DMS79 (cell line): ENCODE results near the gene ZBTB34.

Experiments
- DNase-seq: peaks from one replicate; lab custom pipeline; 2025; lab: John Stamatoyannopoulos, UW

The ZBTB34 gene

GRCh38 chr9:126842977-126843799 is 17.3 kb upstream of the ZBTB34 start:
- DNase-seq, result no peak

GRCh38 chr9:126844085-126844484 is 16.4 kb upstream of the ZBTB34 start:
- no peak for DNase-seq

GRCh38 chr9:126847051-126847450 is 13.4 kb upstream of the ZBTB34 start:
- DNase-seq, result no peak

- no peak for DNase-seq
Measured at GRCh38 chr9:126849591-126850225, 10.7 kb upstream of the ZBTB34 start.

- no peak for DNase-seq
Measured at GRCh38 chr9:126851286-126851880, 9.1 kb upstream of the ZBTB34 start.

GRCh38 chr9:126852086-126852688 is 8.3 kb upstream of the ZBTB34 start:
- no peak for DNase-seq

- DNase-seq, result no peak
Measured at GRCh38 chr9:126853667-126854066, 6.8 kb upstream of the ZBTB34 start.

- DNase-seq, result no peak
Measured at GRCh38 chr9:126854734-126855133, 5.7 kb upstream of the ZBTB34 start.

GRCh38 chr9:126856326-126856877 is 4.0 kb upstream of the ZBTB34 start:
- DNase-seq, result peak; percentile 3

GRCh38 chr9:126857261-126857960 is 3.0 kb upstream of the ZBTB34 start:
- DNase-seq, result peak; percentile 14

GRCh38 chr9:126859111-126859510 is 1.3 kb upstream of the ZBTB34 start:
- DNase-seq, result no peak

- no peak for DNase-seq
Measured at GRCh38 chr9:126860757-126861466, 473 bp downstream of the ZBTB34 start.

- no peak for DNase-seq
Measured at GRCh38 chr9:126861707-126862103, 1.3 kb downstream of the ZBTB34 start.

GRCh38 chr9:126862104-126862761 is 1.8 kb downstream of the ZBTB34 start:
- no peak for DNase-seq

- no peak for DNase-seq
Measured at GRCh38 chr9:126864771-126865170, 4.3 kb downstream of the ZBTB34 start.

- DNase-seq, result no peak
Measured at GRCh38 chr9:126869368-126869767, 8.9 kb downstream of the ZBTB34 start.

- DNase-seq, result no peak
Measured at GRCh38 chr9:126872516-126872915, 12.1 kb downstream of the ZBTB34 start.

GRCh38 chr9:126874546-126875314 is 14.3 kb downstream of the ZBTB34 start:
- no peak for DNase-seq

GRCh38 chr9:126875756-126876510 is 15.5 kb downstream of the ZBTB34 start:
- no peak for DNase-seq
